H1 (cell line): ENCODE data around the gene SHROOM3. TPM values are rescaled to one million over a fixed set of nuclear protein-coding genes. Genes with fewer than 3 reads are reported as not detected.

Experiments
- CTCF ChIA-PET: fragments of 300-600 bp; sonication (Branson Sonifier 250); formaldehyde crosslinking; loops from one replicate; lab custom pipeline; 2021; ENCODE audit not compliant: partially characterized antibody; lab: Charles Lee
- POLR2A ChIA-PET: fragments of 300-600 bp; sonication (Branson Sonifier 250); formaldehyde crosslinking; loops from one replicate; lab custom pipeline; 2021; ENCODE audit warnings: inconsistent platforms; ENCODE audit not compliant: partially characterized antibody; lab: Charles Lee
- DNase-seq, 2 experiments: peaks; one replicate each; pipeline versions ENCODE4 v3.0.0 to v3.0.0-alpha.2; 2010 to 2022; ENCODE audit warnings: low spot score in 2 of 2, low read depth in 1 of 2, mixed read lengths in 1 of 2
- FAIRE-seq: peaks from 2 replicates; lab custom pipeline; 2011; peaks lifted over from hg19 to GRCh38; lab: Jason Lieb, UNC
- H2AFZ ChIP-seq: 2 replicates; pipeline ENCODE4 v1.8.1; 2012; ENCODE audit warnings: low read length, inconsistent platforms
- H2AK5ac ChIP-seq: 2 replicates; pipeline ENCODE4 v1.6.1; 2013; ENCODE audit warnings: low read depth, low read length
- H2BK120ac ChIP-seq: replicated peaks from 2 replicates; pipeline ENCODE3; 2013; ENCODE audit warnings: low read depth, low read length, inconsistent platforms
- H2BK12ac ChIP-seq: 2 replicates; pipeline ENCODE4 v1.6.1; 2013; ENCODE audit warnings: low read depth, low read length
- H2BK15ac ChIP-seq: 2 replicates; pipeline ENCODE4 v1.6.1; 2013; ENCODE audit warnings: low read length
- H2BK20ac ChIP-seq: 2 replicates; pipeline ENCODE4 v1.6.1; 2013; ENCODE audit warnings: low read length
- H2BK5ac ChIP-seq: 2 replicates; pipeline ENCODE4 v1.6.1; 2013; ENCODE audit warnings: low read depth, low read length
- H3K14ac ChIP-seq: 2 replicates; pipeline ENCODE4 v1.6.1; 2013; ENCODE audit warnings: inconsistent platforms; ENCODE audit not compliant: insufficient read length
- H3K18ac ChIP-seq: 2 replicates; pipeline ENCODE4 v1.6.1; 2013; ENCODE audit warnings: low read length; ENCODE audit errors: extremely low read depth
- H3K23ac ChIP-seq: 2 replicates; pipeline ENCODE4 v1.6.1; 2013; ENCODE audit warnings: inconsistent platforms; ENCODE audit not compliant: insufficient read length
- H3K23me2 ChIP-seq: 2 replicates; pipeline ENCODE4 v1.6.1; 2013; ENCODE audit warnings: low read depth, low read length
- H3K27ac ChIP-seq: 2 replicates; pipeline ENCODE4 v1.6.1; 2011; ENCODE audit warnings: low read depth, low read length, inconsistent platforms
- H3K27me3 ChIP-seq, 4 experiments: replicated peaks in 1 of 4; 1 replicate in 1 of 4; 2 replicates in 3 of 4; pipeline versions ENCODE4 v1.6.1 to v1.8.1; 2011 to 2013; ENCODE audit warnings: low read length in 3 of 4, mild to moderate bottlenecking in 3 of 4, inconsistent platforms in 2 of 4, mixed read lengths in 2 of 4, moderate library complexity in 1 of 4; ENCODE audit not compliant: control insufficient read depth in 3 of 4, insufficient read depth in 3 of 4; ENCODE audit errors: extremely low read depth in 1 of 4
- H3K36me3 ChIP-seq, 4 experiments: 2 replicates each; pipeline versions ENCODE4 v1.6.1 to v1.8.1; 2011 to 2013; ENCODE audit warnings: mild to moderate bottlenecking in 4 of 4, low read length in 3 of 4, moderate library complexity in 2 of 4, control low read depth in 1 of 4, inconsistent platforms in 1 of 4; ENCODE audit not compliant: insufficient read depth in 4 of 4, control insufficient read depth in 2 of 4
- H3K4ac ChIP-seq: replicated peaks from 2 replicates; pipeline ENCODE3; 2013; ENCODE audit warnings: low read length, low read depth, mixed read lengths, inconsistent platforms; ENCODE audit not compliant: insufficient read length
- H3K4me1 ChIP-seq, 4 experiments: replicated peaks in 1 of 4; 1 replicate in 1 of 4; 2 replicates in 3 of 4; pipeline versions ENCODE4 v1.6.1 to v1.8.1; 2011 to 2013; ENCODE audit warnings: low read length in 3 of 4, inconsistent platforms in 2 of 4, mixed read lengths in 1 of 4; ENCODE audit not compliant: insufficient read depth in 4 of 4, control insufficient read depth in 3 of 4
- H3K4me2 ChIP-seq, 2 experiments: 2 replicates each; pipeline versions ENCODE4 v1.6.1 to v1.8.1; 2011 to 2013; ENCODE audit warnings: low read depth in 2 of 2, low read length in 2 of 2, control low read depth in 1 of 2, inconsistent platforms in 1 of 2, mild to moderate bottlenecking in 1 of 2; ENCODE audit not compliant: insufficient read depth in 1 of 2
- H3K4me3 ChIP-seq, 4 experiments: fragments of 200-600, 300-600 bp in 1 of 4; sonication (generic), shearing (Covaris generic), sonication (Bioruptor Twin) in 1 of 4; 2 replicates each; pipeline versions ENCODE4 v1.5.1 to v1.8.1; 2011 to 2016; ENCODE audit warnings: low read length in 4 of 4, low read depth in 3 of 4, control low read depth in 2 of 4, inconsistent platforms in 2 of 4, mild to moderate bottlenecking in 2 of 4, mixed read lengths in 1 of 4, moderate library complexity in 1 of 4; ENCODE audit not compliant: insufficient read depth in 2 of 4; ENCODE audit errors: extremely low read depth in 1 of 4
- H3K56ac ChIP-seq: replicated peaks from 2 replicates; pipeline ENCODE3; 2013; ENCODE audit warnings: low read depth, mild to moderate bottlenecking, mixed read lengths, low read length, inconsistent platforms; ENCODE audit not compliant: insufficient read length
- H3K79me1 ChIP-seq: 2 replicates; pipeline ENCODE4 v1.6.1; 2013; ENCODE audit warnings: low read depth, low read length, control low read depth
- H3K79me2 ChIP-seq, 2 experiments: 2 replicates each; pipeline versions ENCODE4 v1.6.1 to v1.8.1; 2012 to 2013; ENCODE audit warnings: low read length in 2 of 2, mild to moderate bottlenecking in 2 of 2, inconsistent platforms in 1 of 2; ENCODE audit not compliant: insufficient read depth in 2 of 2, control insufficient read depth in 1 of 2
- H3K9ac ChIP-seq, 4 experiments: replicated peaks in 1 of 4; 1 replicate in 1 of 4; 2 replicates in 3 of 4; pipeline versions ENCODE4 v1.6.1 to v1.8.1; 2011 to 2013; ENCODE audit warnings: low read depth in 3 of 4, low read length in 3 of 4, control low read depth in 2 of 4, mild to moderate bottlenecking in 2 of 4, moderate library complexity in 2 of 4, inconsistent platforms in 1 of 4; ENCODE audit errors: extremely low read depth in 1 of 4
- H3K9me3 ChIP-seq, 2 experiments: 2 replicates each; pipeline versions ENCODE4 v1.6.1 to v1.8.1; 2012 to 2013; ENCODE audit warnings: mild to moderate bottlenecking in 2 of 2, moderate library complexity in 2 of 2, control low read depth in 1 of 2, inconsistent platforms in 1 of 2, low read depth in 1 of 2, low read length in 1 of 2, mixed read lengths in 1 of 2; ENCODE audit not compliant: insufficient read depth in 2 of 2
- H4K20me1 ChIP-seq, 2 experiments: replicated peaks in 1 of 2; 2 replicates each; pipeline versions ENCODE3 to v1.8.1; 2011 to 2013; ENCODE audit warnings: inconsistent platforms in 2 of 2, low read length in 2 of 2, mild to moderate bottlenecking in 1 of 2; ENCODE audit not compliant: insufficient read depth in 2 of 2, control insufficient read depth in 1 of 2
- H4K5ac ChIP-seq: 2 replicates; pipeline ENCODE4 v1.6.1; 2013; ENCODE audit warnings: low read length, low read depth, mixed read lengths, inconsistent platforms; ENCODE audit not compliant: insufficient read length
- H4K8ac ChIP-seq: 2 replicates; pipeline ENCODE4 v1.8.0; 2013; ENCODE audit warnings: mild to moderate bottlenecking, moderate library complexity, low read length, inconsistent platforms; ENCODE audit not compliant: insufficient read depth; ENCODE audit errors: extremely low read depth
- H4K91ac ChIP-seq: replicated peaks from 2 replicates; pipeline ENCODE3; 2013; ENCODE audit warnings: low read length, mixed read lengths, inconsistent platforms; ENCODE audit not compliant: insufficient read length
- EP300 ChIP-seq, 2 experiments: IDR thresholded peaks; 1 replicate in 1 of 2; 2 replicates in 1 of 2; pipeline ENCODE4 v1.6.1; 2011 to 2012; ENCODE audit warnings: low read depth in 2 of 2, low read length in 2 of 2, mild to moderate bottlenecking in 2 of 2, borderline replicate concordance in 1 of 2, inconsistent platforms in 1 of 2, moderate library complexity in 1 of 2
- GTF2F1 ChIP-seq: IDR thresholded peaks from 2 replicates; pipeline ENCODE4 v1.6.1; 2012; ENCODE audit warnings: low read depth, low read length, improper control_type of control experiment, borderline replicate concordance
- HDAC6 ChIP-seq: IDR thresholded peaks from one replicate; pipeline ENCODE4 v1.7.1; 2012; ENCODE audit warnings: low read depth, mild to moderate bottlenecking, inconsistent platforms, low read length, moderate library complexity
- POLR2AphosphoS5 ChIP-seq: IDR thresholded peaks from 2 replicates; pipeline ENCODE4 v1.6.1; 2011; ENCODE audit warnings: low read depth, low read length
- TAF1 ChIP-seq: IDR thresholded peaks from 2 replicates; pipeline ENCODE4 v1.6.1; 2011; ENCODE audit warnings: mild to moderate bottlenecking, low read depth, low read length
- ZNF274 ChIP-seq: IDR thresholded peaks from 2 replicates; pipeline ENCODE4 v1.7.0; 2012; ENCODE audit warnings: low read length, borderline replicate concordance; ENCODE audit errors: extremely low read depth
- WGBS, 2 experiments: shearing (Covaris generic) in 1 of 2; methylation state at CpG; one replicate each; pipeline versions ENCODE4 v1.1.6 to v1.1.7; 2013 to 2015; ENCODE audit warnings: low lambda C conversion rate in 2 of 2, mixed read lengths in 2 of 2, inconsistent platforms in 1 of 2, low coverage in 1 of 2, missing lambda C conversion rate in 1 of 2; ENCODE audit not compliant: insufficient replicate concordance in 2 of 2, insufficient coverage in 1 of 2, insufficient read length in 1 of 2; ENCODE audit errors: extremely low coverage in 1 of 2, missing lambda C conversion rate in 1 of 2; 5-methylcytosine and 5-hydroxymethylcytosine counted together
- polyA plus RNA-seq, 7 experiments: library from polyadenylated mRNA; depleted of rRNA in 3 of 7; stranded (reverse) in 5 of 7; unstranded in 2 of 7; fragments of >200 nt in 5 of 7; fragments of 200-250 nt in 2 of 7; gene quantifications; 1 replicate in 5 of 7; 2 replicates in 1 of 7; 4 replicates in 1 of 7; pipeline versions ENCODE4 v1.2.1 to v1.2.3, GENCODE V29; 2011 to 2013; ENCODE audit warnings: missing spikeins in 2 of 7, mixed read lengths in 2 of 7
- total RNA-seq: library from RNA; stranded (reverse); fragmentation: NEBNext Ultra II Directional; extraction: Animal tissue kit (Norgen Biotek cat#: 25700); gene quantifications from 2 replicates; pipeline ENCODE4 v1.2.1, GENCODE V29; 2021

Gene SHROOM3
- total and polyA plus RNA-seq, 2 of the 8 experiments (the other 6 are each of a cell fraction or from before 2014, with no cell fraction given) = 15.8 to 34.0 TPM

DNA sequence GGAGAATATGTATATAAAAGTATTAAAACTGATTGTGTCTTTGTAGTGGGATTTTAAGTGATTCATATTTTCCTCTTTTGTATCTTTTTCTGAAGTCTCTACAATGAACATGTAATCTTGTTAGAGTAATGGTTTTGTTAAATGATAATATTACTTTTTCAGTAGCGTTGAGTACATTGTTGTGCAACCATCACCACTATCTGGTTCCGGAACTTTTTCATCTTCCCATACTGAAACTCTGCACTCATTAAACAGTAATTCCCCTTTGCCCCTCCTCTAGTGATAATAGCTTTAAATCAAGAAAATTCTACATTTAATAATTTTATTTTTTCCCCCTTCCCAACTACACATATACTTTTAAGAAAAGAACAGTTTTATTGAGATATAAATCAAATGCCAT is 23.3 kb downstream of the SHROOM3 start:
- no peak overlapping the region; the same call in 1 of the 2 replicates for H3K18ac ChIP-seq
- no peak overlapping the region for H3K27ac ChIP-seq
- no peak overlapping the region for H3K9ac ChIP-seq
- H2BK5ac ChIP-seq = peak overlapping the region; percentile 79; the same call in 1 of the 2 replicates
- H3K4me3 ChIP-seq = 0 out of 8 replicates have a peak overlapping the region, but pooled peaks of 1 of the 4 experiments have one; percentile 23
- 88% methylated on average over 2 of the region's 2 CpGs; no CpG with 5 or more reads in 1 of the 2 experiments for WGBS, 2 experiments
- H4K8ac ChIP-seq = no peak overlapping the region
- H2AFZ ChIP-seq = no peak overlapping the region
- no peak overlapping the region for H2BK120ac ChIP-seq
- H3K79me2 ChIP-seq = no peaks in the 10 kb centered on the region
- no peaks in the 10 kb centered on the region for H3K27me3 ChIP-seq
- peak overlapping the region in 1 of 2 experiments; percentile 59; a peak in 1 of 4 replicates for H3K4me2 ChIP-seq
- DNase-seq (no peak), FAIRE-seq (no peak)
- H3K4me1 ChIP-seq = peaks cover 3 to 10% (median 9%) of the 10 kb centered on the region in 4 experiments; a peak in 5 of 7 replicates
- no peak overlapping the region for H2AK5ac ChIP-seq
- no peaks in the 10 kb centered on the region for H3K79me1 ChIP-seq
- no peaks in the 10 kb centered on the region for H4K20me1 ChIP-seq
- H3K4ac ChIP-seq = no peak overlapping the region
- no peaks in the 10 kb centered on the region for H3K23me2 ChIP-seq
- H3K36me3 ChIP-seq = peaks cover 0 to 6% (median 1%) of the 10 kb centered on the region in 4 experiments; a peak in 1 of 8 replicates
- H3K9me3 ChIP-seq = peaks cover 10 to 11% of the 10 kb centered on the region in 2 experiments; a peak in 3 of 4 replicates
- peak overlapping the region; percentile 77 for H4K5ac ChIP-seq
- no peak overlapping the region for H3K14ac ChIP-seq
- no peak overlapping the region for H4K91ac ChIP-seq
- H2BK15ac ChIP-seq = no peak overlapping the region
- POLR2A ChIA-PET = interaction anchor here (1.3 to 2.6 kb wide), 6 partner anchors 9 to 26 kb away, joined by 4 to 15 read pairs (median 6); partner anchors contain the start of gene SHROOM3
- no peak for TF ChIP-seq GTF2F1
- no peak for TF ChIP-seq POLR2AphosphoS5
- TF ChIP-seq EP300 (IDR thresholded peaks at IDR 0.05; ENCODE audit: borderline replicate concordance in 1 of 2, low read depth in 2 of 2, low read length in 2 of 2) = no peak
- no peak for TF ChIP-seq HDAC6
- TF ChIP-seq ZNF274 = no peak
- no peak for TF ChIP-seq TAF1
- H3K23ac ChIP-seq = no peak overlapping the region
- H2BK20ac ChIP-seq = no peak overlapping the region
- CTCF ChIA-PET = interaction anchor here (1.5 to 2.1 kb wide), 3 partner anchors 13 to 35 kb away, joined by 3 to 9 read pairs (median 4); partner anchors contain the start of gene SHROOM3
- H3K56ac ChIP-seq = no peak overlapping the region
- H2BK12ac ChIP-seq = peak overlapping the region; percentile 96; the same call in 1 of the 2 replicates
